SK-N-DZ (cell line): ENCODE measurements around the gene OPCML.

Experiments
- DNase-seq: peaks from one replicate; pipeline ENCODE4 v3.0.0-alpha.2; 2015; ENCODE audit warnings: low spot score

OPCML gene

GRCh38 chr11:133360860-133361688, 171.2 kb downstream of the OPCML start:
- no peak for DNase-seq

- DNase-seq: no peak
Observed at GRCh38 chr11:133355095-133355494, 177.2 kb downstream of the OPCML start.

- no peak for DNase-seq
Observed at GRCh38 chr11:133354069-133354468, 178.2 kb downstream of the OPCML start.

GRCh38 chr11:133350045-133350444, 182.3 kb downstream of the OPCML start:
- no peak for DNase-seq

- no peak for DNase-seq
Observed at GRCh38 chr11:133347988-133348387, 184.3 kb downstream of the OPCML start.

GRCh38 chr11:133346137-133346536, 186.2 kb downstream of the OPCML start:
- DNase-seq: no peak

- DNase-seq: no peak
Observed at GRCh38 chr11:133343951-133344350, 188.3 kb downstream of the OPCML start.

- no peak for DNase-seq
Observed at GRCh38 chr11:133339495-133340140, 192.7 kb downstream of the OPCML start.

- DNase-seq: no peak
Observed at GRCh38 chr11:133338588-133338987, 193.7 kb downstream of the OPCML start.

GRCh38 chr11:133337951-133338418, 194.3 kb downstream of the OPCML start:
- DNase-seq: no peak

- no peak for DNase-seq
Observed at GRCh38 chr11:133337193-133337592, 195.1 kb downstream of the OPCML start.

- DNase-seq: no peak
Observed at GRCh38 chr11:133331031-133331430, 201.3 kb downstream of the OPCML start.

- DNase-seq: no peak
Observed at GRCh38 chr11:133326849-133327248, 205.5 kb downstream of the OPCML start.

- DNase-seq: no peak
Observed at GRCh38 chr11:133326332-133326731, 206.0 kb downstream of the OPCML start.

- DNase-seq: no peak
Observed at GRCh38 chr11:133325711-133326110, 206.6 kb downstream of the OPCML start.

GRCh38 chr11:133323354-133323753, 208.9 kb downstream of the OPCML start:
- DNase-seq: no peak

GRCh38 chr11:133318221-133318620, 214.1 kb downstream of the OPCML start:
- no peak for DNase-seq

GRCh38 chr11:133311230-133311629, 221.1 kb downstream of the OPCML start:
- no peak for DNase-seq

GRCh38 chr11:133306019-133306418, 226.3 kb downstream of the OPCML start:
- no peak for DNase-seq

GRCh38 chr11:133305208-133305956, 226.9 kb downstream of the OPCML start:
- no peak for DNase-seq

- no peak for DNase-seq
Observed at GRCh38 chr11:133303262-133303661, 229.0 kb downstream of the OPCML start.

- no peak for DNase-seq
Observed at GRCh38 chr11:133302056-133302455, 230.2 kb downstream of the OPCML start.
